OCI-LY3 (cell line): ENCODE data around the gene ASTN1.

Source experiments
- CTCF ChIP-seq: fragments of 200-600, 300-600 bp; sonication (generic); IDR thresholded peaks from 2 replicates; pipeline ENCODE4 v1.5.1; 2014; ENCODE audit warnings: antibody characterized with exemption, low read length, low read depth
- EZH2phosphoT487 ChIP-seq: fragments of 200-600 bp; shearing (Covaris generic); IDR thresholded peaks from 2 replicates; pipeline ENCODE4 v1.6.1; 2018; ENCODE audit warnings: antibody characterized with exemption, mixed run types, low read depth

GRCh38 chr1:176885341-176885740, 279.2 kb downstream of the ASTN1 start:
- TF ChIP-seq CTCF (no peak), EZH2phosphoT487 (no peak)
